Ishikawa (cell line): ENCODE data around the gene ZNF764.

Experiments
- CEBPB ChIP-seq: IDR thresholded peaks from 2 replicates; pipeline ENCODE4 v1.6.1; 2012
- CREB1 ChIP-seq: IDR thresholded peaks from 2 replicates; pipeline ENCODE4 v1.6.1; 2012; ENCODE audit warnings: low read depth
- EGR1 ChIP-seq: IDR thresholded peaks from 2 replicates; pipeline ENCODE4 v1.6.1; 2012
- EP300 ChIP-seq: IDR thresholded peaks from 2 replicates; pipeline ENCODE4 v1.6.1; 2012; ENCODE audit warnings: borderline replicate concordance
- FOXM1 ChIP-seq: IDR thresholded peaks from 2 replicates; pipeline ENCODE4 v1.6.1; 2012; ENCODE audit warnings: low read depth, borderline replicate concordance
- NFIC ChIP-seq: IDR thresholded peaks from 2 replicates; pipeline ENCODE4 v1.6.1; 2012
- RAD21 ChIP-seq: IDR thresholded peaks from 2 replicates; pipeline ENCODE4 v1.6.1; 2012; ENCODE audit warnings: low read depth
- TAF1 ChIP-seq: IDR thresholded peaks from 2 replicates; pipeline ENCODE4 v1.6.1; 2012; ENCODE audit warnings: low read depth, mild to moderate bottlenecking
- TCF12 ChIP-seq: IDR thresholded peaks from 2 replicates; pipeline ENCODE4 v1.6.1; 2012; ENCODE audit warnings: low read depth
- TEAD4 ChIP-seq: IDR thresholded peaks from 2 replicates; pipeline ENCODE4 v1.6.1; 2012
- YY1 ChIP-seq: IDR thresholded peaks from 2 replicates; pipeline ENCODE4 v1.6.1; 2012; ENCODE audit warnings: low read depth
- ZBTB7A ChIP-seq: IDR thresholded peaks from 2 replicates; pipeline ENCODE4 v1.6.1; 2012; ENCODE audit warnings: low read depth
- TF ChIP-seq, protein P1 (sequence below): IDR thresholded peaks from 2 replicates; pipeline ENCODE4 v1.6.1; 2012; ENCODE audit warnings: low read depth, mild to moderate bottlenecking
- TF ChIP-seq, protein P2 (sequence below): IDR thresholded peaks from 2 replicates; pipeline ENCODE4 v1.6.1; 2012
- TF ChIP-seq, protein P3 (sequence below): IDR thresholded peaks from 2 replicates; pipeline ENCODE4 v1.6.1; 2012

Gene ZNF764

DNA sequence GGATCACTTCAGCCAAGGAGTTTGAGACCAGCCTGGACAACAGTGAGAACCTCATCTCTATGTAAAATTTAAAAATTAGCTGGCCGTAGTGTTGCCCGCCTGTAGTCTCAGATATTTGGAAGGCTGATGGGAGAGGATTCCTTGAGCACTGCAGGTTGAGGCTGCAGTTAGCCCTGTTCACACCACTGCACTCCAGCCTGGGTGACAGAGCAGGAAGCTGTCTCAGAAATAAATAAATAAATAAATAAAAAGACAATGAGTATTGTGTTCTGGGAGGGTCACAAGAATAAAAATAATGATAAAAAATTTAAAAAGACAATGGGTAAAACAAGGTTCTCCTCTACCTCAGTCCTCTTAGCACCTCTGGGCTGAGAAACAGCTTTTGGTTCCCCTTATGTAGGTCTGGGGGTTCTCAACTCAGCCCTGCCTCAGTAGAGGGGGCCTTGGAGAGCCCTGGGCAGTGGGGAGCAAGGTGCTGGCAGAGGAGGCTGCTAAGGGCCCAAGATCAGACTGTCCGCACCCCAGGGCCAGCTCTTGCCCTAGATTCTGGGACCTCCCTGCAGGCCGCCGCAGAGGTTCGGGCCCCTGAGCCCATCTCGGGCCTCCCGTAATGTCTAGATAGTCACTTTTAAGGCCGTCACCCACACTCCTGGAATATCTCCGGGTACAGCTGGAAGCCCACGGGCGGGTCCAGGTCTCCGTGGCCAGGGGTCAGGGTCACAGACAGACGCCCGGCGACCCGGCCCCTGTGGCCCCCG lies 3.4 kb downstream of the ZNF764 start:
- TF ChIP-seq TAF1 (no peak), EP300 (no peak), YY1 (no peak), NFIC (no peak), FOXM1 (no peak)

DNA sequence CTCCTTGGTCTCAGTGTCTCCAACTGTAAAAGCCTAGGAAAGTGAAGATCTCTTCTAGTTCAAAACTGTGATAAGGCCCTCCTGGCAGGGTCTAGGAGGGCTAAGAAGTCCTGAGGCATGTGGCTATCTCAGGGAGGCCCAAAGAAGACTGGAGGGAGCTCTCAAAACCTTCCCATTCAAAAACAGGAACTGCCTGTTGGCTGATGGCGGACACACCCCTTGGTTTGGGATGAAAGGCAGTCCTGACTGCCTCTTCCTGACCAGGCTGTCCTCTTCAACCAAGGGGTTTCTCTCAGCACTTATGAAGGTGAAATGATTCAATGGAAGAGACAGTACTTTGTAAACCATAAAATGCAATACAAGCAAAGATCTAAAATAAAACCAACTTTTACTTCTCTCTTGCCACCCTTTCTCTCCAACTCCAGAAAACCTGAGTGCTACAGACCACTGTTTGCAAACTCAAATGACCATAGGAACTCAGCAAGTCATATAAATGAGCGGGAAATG lies 4.7 kb downstream of the ZNF764 start:
- no peak for TF ChIP-seq CEBPB
- no peak for TF ChIP-seq TCF12
- no peak for TF ChIP-seq CREB1
- no peak for TF ChIP-seq NFIC
- no peak for TF ChIP-seq EGR1

DNA sequence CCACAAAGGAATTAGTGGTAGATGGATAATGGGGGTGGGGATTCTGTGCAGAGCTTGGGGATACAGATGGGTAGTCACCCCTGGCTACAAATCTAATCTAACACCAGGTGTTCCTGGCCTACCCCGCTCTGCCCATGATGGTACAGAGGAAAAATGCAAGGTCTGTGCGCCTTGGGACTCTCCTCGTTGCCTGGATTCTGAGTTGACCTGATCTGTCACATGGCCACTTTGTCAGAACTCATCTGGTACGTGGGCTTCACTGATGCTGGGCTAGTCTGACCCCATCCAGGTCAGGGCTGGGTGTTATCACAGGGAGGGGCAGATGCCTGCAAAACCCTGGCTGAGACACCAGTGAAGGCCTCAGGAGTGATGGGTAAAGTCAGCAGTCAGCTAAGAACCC lies 5.2 kb downstream of the ZNF764 start:
- TF ChIP-seq EP300 (no peak), CEBPB (no peak), TAF1 (no peak), ZBTB7A (no peak), RAD21 (no peak), YY1 (no peak), EGR1 (no peak), FOXM1 (no peak), TEAD4 (no peak), TCF12 (no peak), NFIC (no peak), CREB1 (no peak)
- TF ChIP-seq, protein P1, sequence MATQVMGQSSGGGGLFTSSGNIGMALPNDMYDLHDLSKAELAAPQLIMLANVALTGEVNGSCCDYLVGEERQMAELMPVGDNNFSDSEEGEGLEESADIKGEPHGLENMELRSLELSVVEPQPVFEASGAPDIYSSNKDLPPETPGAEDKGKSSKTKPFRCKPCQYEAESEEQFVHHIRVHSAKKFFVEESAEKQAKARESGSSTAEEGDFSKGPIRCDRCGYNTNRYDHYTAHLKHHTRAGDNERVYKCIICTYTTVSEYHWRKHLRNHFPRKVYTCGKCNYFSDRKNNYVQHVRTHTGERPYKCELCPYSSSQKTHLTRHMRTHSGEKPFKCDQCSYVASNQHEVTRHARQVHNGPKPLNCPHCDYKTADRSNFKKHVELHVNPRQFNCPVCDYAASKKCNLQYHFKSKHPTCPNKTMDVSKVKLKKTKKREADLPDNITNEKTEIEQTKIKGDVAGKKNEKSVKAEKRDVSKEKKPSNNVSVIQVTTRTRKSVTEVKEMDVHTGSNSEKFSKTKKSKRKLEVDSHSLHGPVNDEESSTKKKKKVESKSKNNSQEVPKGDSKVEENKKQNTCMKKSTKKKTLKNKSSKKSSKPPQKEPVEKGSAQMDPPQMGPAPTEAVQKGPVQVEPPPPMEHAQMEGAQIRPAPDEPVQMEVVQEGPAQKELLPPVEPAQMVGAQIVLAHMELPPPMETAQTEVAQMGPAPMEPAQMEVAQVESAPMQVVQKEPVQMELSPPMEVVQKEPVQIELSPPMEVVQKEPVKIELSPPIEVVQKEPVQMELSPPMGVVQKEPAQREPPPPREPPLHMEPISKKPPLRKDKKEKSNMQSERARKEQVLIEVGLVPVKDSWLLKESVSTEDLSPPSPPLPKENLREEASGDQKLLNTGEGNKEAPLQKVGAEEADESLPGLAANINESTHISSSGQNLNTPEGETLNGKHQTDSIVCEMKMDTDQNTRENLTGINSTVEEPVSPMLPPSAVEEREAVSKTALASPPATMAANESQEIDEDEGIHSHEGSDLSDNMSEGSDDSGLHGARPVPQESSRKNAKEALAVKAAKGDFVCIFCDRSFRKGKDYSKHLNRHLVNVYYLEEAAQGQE: no peak
- TF ChIP-seq, protein P2, sequence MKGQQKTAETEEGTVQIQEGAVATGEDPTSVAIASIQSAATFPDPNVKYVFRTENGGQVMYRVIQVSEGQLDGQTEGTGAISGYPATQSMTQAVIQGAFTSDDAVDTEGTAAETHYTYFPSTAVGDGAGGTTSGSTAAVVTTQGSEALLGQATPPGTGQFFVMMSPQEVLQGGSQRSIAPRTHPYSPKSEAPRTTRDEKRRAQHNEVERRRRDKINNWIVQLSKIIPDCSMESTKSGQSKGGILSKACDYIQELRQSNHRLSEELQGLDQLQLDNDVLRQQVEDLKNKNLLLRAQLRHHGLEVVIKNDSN: no peak
- TF ChIP-seq, protein P3, sequence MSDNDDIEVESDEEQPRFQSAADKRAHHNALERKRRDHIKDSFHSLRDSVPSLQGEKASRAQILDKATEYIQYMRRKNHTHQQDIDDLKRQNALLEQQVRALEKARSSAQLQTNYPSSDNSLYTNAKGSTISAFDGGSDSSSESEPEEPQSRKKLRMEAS: no peak

DNA sequence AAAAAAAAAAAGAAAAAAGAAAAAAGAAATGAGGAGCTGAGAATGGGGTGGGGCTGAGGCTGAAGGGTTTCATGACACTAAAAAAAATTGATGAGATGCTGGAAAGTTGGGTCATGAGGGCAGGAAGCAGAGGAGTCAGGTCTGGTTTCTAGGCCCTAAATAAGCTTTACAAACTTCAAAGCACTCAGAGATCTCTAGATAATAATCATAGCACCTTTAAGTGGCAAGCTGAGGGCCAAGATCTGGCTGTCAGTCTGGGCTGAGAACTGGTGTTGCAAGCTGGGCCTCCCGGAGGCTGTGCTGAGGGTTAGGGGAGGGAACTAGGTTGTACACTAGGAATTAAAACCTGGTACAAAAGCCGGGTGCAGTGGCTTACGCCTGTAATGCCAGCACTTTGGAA lies 6.4 kb downstream of the ZNF764 start:
- TF ChIP-seq TAF1 (no peak), CREB1 (no peak), EP300 (no peak), FOXM1 (no peak), TEAD4 (no peak), ZBTB7A (no peak), EGR1 (no peak), RAD21 (no peak), CEBPB (no peak), NFIC (no peak), TCF12 (no peak), YY1 (no peak)
- TF ChIP-seq, protein P1: no peak
- TF ChIP-seq, protein P2: no peak
- TF ChIP-seq, protein P3: no peak

DNA sequence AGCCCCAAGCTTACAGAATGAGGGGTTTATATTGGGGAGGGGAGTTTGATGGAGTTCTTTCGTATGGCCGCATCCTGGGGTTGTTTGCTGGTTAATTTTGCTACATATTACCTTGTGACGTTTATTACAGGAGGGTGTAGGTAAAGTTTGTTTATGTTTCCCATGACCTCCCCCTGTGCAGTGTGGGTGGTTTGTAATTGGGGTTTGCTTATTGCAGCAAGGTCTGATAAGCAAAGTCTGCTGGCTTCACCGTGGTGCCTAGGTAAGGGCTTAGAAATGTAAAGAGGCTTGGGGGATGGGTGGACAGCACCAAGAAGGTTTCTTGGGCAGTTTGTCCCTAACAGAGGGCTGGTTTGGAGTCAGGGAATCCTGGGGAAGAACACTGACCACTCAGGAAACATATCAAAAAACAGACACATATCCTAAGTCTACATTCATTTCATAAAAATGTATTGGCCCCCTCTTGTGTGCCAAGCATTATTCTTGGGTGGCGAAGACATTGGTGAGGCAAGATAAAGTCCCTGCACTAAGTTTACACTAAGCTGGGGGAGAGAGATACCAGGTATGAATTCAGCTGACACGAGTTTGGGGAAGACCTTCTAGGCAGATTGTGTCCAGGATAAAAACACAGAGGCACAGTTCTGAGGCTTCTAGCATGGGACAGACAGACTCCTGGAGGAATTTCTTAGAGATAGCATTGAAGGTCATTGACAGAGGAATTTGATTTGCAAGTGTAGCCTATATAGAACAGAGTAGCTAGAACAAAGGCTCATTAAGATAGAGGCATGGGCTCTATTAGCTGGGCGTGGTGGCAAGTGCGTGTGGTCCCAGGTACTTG lies 9.5 kb downstream of the ZNF764 start:
- TF ChIP-seq YY1 (no peak), TAF1 (no peak), TCF12 (no peak), CREB1 (no peak), TEAD4 (no peak), RAD21 (no peak), CEBPB (no peak), EGR1 (no peak)
- TF ChIP-seq, protein P3: no peak
